GM19238 (cell line): Measurements from ENCODE around the gene R3HDM4.

Source experiments
- DNase-seq: peaks from one replicate; pipeline ENCODE4 v3.0.0; 2011; ENCODE audit warnings: low spot score; ENCODE audit not compliant: insufficient read length

The R3HDM4 gene

GRCh38 chr19:932648-933552, 19.9 kb upstream of the R3HDM4 start:
- DNase-seq, result no peak

- DNase-seq, result no peak
Observed at GRCh38 chr19:931860-932647, 19.0 kb upstream of the R3HDM4 start.

GRCh38 chr19:929891-930258, 16.9 kb upstream of the R3HDM4 start:
- DNase-seq, result no peak

GRCh38 chr19:929203-929890, 16.3 kb upstream of the R3HDM4 start:
- DNase-seq, result no peak

DNA sequence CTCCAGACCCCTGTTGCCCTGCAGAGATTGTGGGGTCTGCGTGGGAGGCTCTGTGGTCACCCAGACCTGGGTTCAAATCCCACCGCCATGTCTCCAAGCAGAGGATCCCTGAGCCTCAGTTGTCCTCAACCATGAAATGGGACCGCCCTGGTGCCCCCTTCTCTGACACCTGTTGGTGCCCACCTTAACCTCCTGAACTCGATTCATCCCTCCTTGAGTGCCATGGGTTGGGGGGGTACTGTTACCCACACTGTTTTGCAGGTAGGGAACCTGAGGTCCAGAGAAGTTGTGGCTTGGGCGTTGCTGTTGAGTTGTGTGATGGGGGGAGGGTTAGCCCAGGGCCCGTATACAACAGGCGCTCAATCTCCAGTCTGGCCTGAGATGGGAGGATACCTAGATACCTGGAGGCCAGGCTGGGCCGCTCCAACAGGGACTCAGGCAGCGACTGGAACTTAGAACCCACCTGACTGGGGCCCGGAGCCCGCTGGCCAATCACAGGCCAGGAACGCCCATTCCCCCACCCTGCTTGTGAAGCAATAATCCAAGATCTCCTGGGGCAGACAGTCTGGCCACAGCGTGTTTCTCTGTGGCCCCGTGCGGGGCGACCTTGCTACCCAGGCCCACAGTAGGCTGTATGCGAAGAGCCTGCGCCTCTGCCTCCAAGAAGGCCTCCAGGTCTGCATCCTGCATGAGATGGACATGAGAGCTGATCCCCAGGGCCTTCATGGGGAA, 15.6 kb upstream of the R3HDM4 start:
- DNase-seq, result no peak

DNA sequence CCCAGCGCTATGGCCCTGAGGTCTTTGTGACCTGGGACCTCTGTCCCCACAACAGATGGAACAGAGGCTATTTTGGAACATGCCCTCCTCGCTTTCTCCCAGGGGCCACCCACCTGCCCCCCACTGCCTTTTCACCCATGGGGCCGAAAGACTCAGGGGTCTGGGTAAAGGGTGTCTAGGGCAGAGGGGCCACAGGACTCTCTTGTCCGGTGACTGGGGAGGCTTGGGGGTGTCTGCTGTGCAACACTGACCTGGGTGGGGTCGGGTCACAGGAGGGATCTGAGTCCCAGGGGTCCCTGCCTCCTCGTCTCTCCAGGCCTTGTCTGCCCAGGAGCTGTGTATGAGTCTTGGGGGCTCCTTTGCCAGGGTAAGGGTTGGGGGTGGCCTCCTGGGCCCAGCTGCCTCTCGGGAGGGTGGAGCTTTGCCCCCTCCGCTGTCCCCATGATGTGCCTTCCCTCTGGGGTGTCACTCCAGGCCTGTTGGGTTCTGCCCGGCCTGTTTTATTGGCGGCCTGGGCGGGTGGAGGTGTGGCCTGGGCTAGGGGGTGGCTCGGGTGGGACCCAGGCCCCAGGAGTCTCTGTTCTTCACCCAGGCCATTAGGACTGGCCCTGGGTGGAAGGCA, 14.9 kb upstream of the R3HDM4 start:
- no peak for DNase-seq

DNA sequence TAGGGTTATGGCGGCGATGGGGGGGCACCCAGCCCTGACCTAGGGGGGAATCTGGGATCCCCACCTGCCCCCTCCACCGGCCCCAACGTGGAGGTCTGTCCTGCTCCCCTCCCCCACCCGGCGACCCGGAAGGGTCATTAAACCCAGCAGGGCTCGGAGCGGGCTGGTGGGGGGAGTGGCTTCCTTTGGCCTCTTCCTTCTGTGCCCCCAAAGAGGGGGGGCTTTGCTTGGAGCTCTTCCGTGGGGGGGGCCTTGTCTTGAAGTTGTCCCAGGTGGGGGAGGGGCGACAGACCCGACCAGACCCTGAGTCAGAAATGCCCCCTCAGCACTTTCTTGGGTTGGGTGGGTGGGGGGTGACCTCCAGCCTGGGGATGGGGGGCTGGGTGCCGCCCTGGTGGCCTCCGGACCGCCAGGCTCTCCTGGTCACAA, 14.3 kb upstream of the R3HDM4 start:
- no peak for DNase-seq

- no peak for DNase-seq
Observed at GRCh38 chr19:926589-927350, 13.8 kb upstream of the R3HDM4 start.

GRCh38 chr19:926323-926588, 13.2 kb upstream of the R3HDM4 start:
- no peak for DNase-seq

DNA sequence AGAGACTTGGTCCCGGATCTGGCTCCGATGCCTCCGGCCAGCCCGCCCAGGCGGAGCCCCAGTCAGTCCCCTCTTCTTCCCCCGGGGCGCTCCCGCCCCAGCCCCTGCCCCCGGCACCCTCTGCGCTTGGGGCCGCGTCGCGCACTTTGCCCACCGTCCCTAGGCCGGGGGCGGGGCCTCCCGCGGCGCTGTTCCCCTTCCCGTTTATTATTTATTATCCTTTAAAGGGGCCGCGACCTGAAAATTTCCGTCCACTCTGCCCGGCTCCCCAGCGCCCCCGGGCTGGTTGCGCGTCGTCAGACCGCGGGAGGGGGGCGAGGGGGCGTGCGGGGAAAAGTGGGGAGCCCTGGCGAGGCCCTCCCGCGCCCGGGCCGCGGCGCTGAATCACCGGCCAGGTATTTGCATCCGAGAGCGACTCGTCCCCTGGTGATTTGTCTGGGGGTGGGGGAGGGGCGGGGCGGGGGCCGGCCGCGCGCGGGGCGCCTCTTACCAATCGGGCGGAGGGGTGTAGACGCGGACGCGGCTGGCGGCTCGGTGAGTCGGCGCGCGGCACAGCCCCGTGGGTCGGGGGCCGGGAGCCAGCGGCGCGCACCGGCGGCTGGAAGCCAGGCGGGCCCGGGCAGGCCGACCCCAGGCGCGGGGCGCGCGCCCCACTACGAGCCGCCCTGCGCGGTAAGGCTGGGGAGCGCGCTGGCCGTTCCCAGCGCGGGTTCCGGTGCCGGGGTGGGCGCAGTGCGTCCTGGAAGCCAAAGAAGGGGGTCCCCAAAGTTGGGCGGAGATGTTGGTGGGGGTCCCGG, 12.7 kb upstream of the R3HDM4 start, which contains the start of gene ARID3A:
TSS of gene ARID3A (plus strand) at position 510 of the 797 bp plus-strand sequence. CDS start 3,494 bp downstream, outside the sequence.
- peak; percentile 93 for DNase-seq

DNA sequence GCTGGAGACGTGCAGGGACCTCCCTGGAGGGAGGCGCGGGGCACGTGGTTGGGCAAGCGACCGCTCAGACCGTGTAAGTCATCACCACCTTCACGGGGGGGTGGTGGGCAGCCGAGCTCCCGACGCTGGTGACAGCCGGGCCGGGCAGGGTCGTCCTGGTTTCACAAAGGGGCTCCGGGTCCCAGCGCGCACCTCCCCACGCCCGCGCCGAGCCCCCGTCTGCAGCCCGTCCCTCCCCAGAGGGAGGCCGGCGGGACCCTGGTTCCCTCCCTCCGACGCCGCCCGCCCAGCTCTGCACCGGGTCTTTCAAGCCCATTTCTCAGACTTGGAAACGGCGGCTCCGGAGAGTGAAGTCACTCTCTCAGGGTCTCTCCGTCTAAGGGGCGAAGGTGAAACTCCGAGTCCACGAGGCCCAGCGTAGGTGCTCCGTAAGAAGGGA, 12.1 kb upstream of the R3HDM4 start:
- DNase-seq, result no peak

GRCh38 chr19:924553-925086, 11.6 kb upstream of the R3HDM4 start:
- DNase-seq, result no peak

DNA sequence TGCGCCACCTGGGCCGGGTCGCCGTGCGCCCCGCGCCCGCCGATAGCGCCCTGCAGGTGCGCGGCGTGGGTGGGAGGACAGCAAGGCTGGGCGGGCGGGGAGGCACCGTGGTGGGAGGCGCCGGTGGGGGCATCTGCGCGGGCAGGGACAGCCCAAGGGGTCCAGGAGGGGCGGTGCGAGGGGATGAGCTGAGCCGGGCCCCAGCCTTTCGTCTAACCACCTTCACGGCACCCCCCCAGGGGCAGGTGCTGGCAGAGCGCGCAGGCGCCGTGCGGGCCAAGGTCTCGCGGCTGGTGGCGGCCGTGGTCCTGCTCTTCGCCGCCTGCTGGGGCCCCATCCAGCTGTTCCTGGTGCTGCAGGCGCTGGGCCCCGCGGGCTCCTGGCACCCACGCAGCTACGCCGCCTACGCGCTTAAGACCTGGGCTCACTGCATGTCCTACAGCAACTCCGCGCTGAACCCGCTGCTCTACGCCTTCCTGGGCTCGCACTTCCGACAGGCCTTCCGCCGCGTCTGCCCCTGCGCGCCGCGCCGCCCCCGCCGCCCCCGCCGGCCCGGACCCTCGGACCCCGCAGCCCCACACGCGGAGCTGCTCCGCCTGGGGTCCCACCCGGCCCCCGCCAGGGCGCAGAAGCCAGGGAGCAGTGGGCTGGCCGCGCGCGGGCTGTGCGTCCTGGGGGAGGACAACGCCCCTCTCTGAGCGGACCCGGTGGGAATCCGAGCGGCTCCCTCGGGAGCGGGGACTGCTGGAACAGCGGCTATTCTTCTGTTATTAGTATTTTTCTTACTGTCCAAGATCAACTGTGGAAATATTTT, 7.2 kb upstream of the R3HDM4 start:
- DNase-seq, result no peak

GRCh38 chr19:919199-920050, 6.4 kb upstream of the R3HDM4 start:
- DNase-seq, result no peak

DNA sequence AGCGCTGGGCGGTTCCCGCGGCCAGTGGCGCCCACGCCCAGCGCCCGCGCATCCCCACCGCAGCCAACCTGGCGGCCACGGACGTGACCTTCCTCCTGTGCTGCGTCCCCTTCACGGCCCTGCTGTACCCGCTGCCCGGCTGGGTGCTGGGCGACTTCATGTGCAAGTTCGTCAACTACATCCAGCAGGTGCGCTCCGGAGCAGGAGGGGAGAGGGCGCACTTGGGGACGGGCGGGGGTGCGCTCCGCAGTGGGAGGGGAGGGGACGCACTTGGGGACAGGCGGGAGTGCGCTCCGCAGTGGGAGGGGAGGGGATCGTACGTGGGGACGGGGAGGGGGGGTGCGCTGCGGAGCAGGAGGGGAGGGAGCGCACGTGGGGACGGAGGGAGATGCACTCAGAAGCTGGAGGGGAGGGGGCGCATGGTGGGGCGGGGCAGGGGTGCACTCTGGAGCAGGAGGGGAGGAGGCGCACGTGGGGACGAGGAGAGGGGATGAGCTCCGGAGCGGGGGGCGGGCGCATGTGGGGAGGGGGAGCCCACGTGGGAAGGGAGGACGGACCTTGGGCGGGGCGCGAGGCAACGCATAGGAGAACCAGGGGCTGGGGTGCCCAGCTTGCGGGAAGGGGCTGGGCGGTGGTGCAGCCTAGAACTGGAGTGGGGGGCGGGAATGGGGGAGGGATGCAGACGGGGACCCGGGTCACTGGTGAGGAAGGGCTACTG, 5.6 kb upstream of the R3HDM4 start:
- DNase-seq, result no peak

GRCh38 chr19:918152-918437, 5.1 kb upstream of the R3HDM4 start:
- DNase-seq, result no peak
